Natural killer cell (primary cell): ENCODE data around the gene ZBTB7B. TPM values are rescaled to one million over a fixed set of nuclear protein-coding genes. Genes with fewer than 3 reads are reported as not detected.
A peak's percentile ranks its signal among the peaks of the same experiment; 100 is the strongest.

ENCODE experiments used
- ATAC-seq, 3 donors: fragments of 150-1000 bp in 2 of 3; fragments of 200-7000 bp in 1 of 3; cut with Tn5 transposase; 1 replicate in 1 of 3; 2 replicates in 2 of 3; pipeline ENCODE4 v1.10.0; 2021; ENCODE audit warnings: mild to moderate bottlenecking in 2 of 3, moderate library complexity in 2 of 3
- DNase-seq, 2 donors: peaks; one replicate each; pipeline versions ENCODE4 v3.0.0 to v3.0.0-alpha.2; 2013 to 2021; ENCODE audit warnings: mixed read lengths in 1 of 2
- H3K27ac ChIP-seq: one replicate; pipeline ENCODE4 v1.5.1; 2013; ENCODE audit warnings: mild to moderate bottlenecking, low read length
- H3K27me3 ChIP-seq: one replicate; pipeline ENCODE4 v1.6.1; 2013; ENCODE audit warnings: low read length; ENCODE audit not compliant: control insufficient read depth, insufficient read depth
- H3K36me3 ChIP-seq: one replicate; pipeline ENCODE4 v1.6.1; 2013; ENCODE audit warnings: low read length; ENCODE audit not compliant: control insufficient read depth, insufficient read depth
- H3K4me1 ChIP-seq: one replicate; pipeline ENCODE4 v1.6.1; 2013; ENCODE audit warnings: low read length; ENCODE audit not compliant: control insufficient read depth, insufficient read depth
- H3K4me3 ChIP-seq: one replicate; pipeline ENCODE4 v1.5.1; 2013; ENCODE audit warnings: low read length
- H3K9me3 ChIP-seq: one replicate; pipeline ENCODE4 v1.6.1; 2013; ENCODE audit warnings: low read length; ENCODE audit not compliant: control insufficient read depth, insufficient read depth
- H3K27ac Mint-ChIP-seq, 2 donors: one replicate each; pipeline ENCODE4 v1.8.0; 2022; ENCODE audit warnings: mild to moderate bottlenecking in 2 of 2, mixed read lengths in 2 of 2, moderate library complexity in 1 of 2
- H3K27me3 Mint-ChIP-seq, 2 donors: one replicate each; pipeline ENCODE4 v1.8.0; 2022; ENCODE audit warnings: low read depth in 2 of 2, mixed read lengths in 2 of 2
- H3K36me3 Mint-ChIP-seq: one replicate; pipeline ENCODE4 v1.8.0; 2022; ENCODE audit warnings: mixed read lengths
- H3K4me1 Mint-ChIP-seq, 2 donors: one replicate each; pipeline ENCODE4 v1.8.0; 2022; ENCODE audit warnings: mixed read lengths in 2 of 2
- H3K4me3 Mint-ChIP-seq: one replicate; pipeline ENCODE4 v1.8.0; 2022; ENCODE audit warnings: mild to moderate bottlenecking, moderate library complexity, mixed read lengths
- H3K9me3 Mint-ChIP-seq, 2 donors: one replicate each; pipeline ENCODE4 v1.8.0; 2022; ENCODE audit warnings: mixed read lengths in 2 of 2
- CTCF ChIP-seq: fragments of 200-600 bp; IDR thresholded peaks from one replicate; pipeline ENCODE4 v1.8.0; 2022; ENCODE audit warnings: antibody characterized with exemption
- whole genome bisulfite sequencing: methylation state at CpG from one replicate; pipeline ENCODE4 v1.1.7; 2013; ENCODE audit warnings: missing lambda C conversion rate; ENCODE audit not compliant: insufficient coverage; 5-methylcytosine and 5-hydroxymethylcytosine counted together
- intact Hi-C: fragments of 100-400 bp; cut with micrococcal nuclease; formaldehyde crosslinking; loops from one replicate; pipeline ENCODE4 v1.14.2; 2022
- total RNA-seq, 4 donors: library from RNA; stranded (reverse); fragments of 120-200 nt in 1 of 4; gene quantifications; one replicate each; pipeline versions ENCODE4 v1.2.3 to v1.2.4, GENCODE V29; 2013 to 2022

ZBTB7B gene
- total RNA-seq, 3 donors from 2014 or later (not counting 1 experiment from before 2014, with no cell fraction given), result 61.2 to 75.4 (median 63.3) TPM

GRCh38 chr1:155019377-155020245, 17.0 kb downstream of the ZBTB7B start:
- peaks cover 17% of the 10 kb centered on the region for H3K36me3 ChIP-seq
- H3K4me3 Mint-ChIP-seq, result no peak overlapping the region
- peak overlapping the region; percentile 29 to 43 for H3K27ac Mint-ChIP-seq
- H3K4me3 ChIP-seq, result no peak overlapping the region
- H3K36me3 Mint-ChIP-seq, result no peaks in the 10 kb centered on the region
- H3K27ac ChIP-seq, result no peak overlapping the region
- no peak for TF ChIP-seq CTCF
- intact Hi-C loops, result no loop called here
- no peaks in the 10 kb centered on the region for H3K27me3 Mint-ChIP-seq
- H3K27me3 ChIP-seq, result no peaks in the 10 kb centered on the region
- ATAC-seq (no peak), DNase-seq (no peak)
- H3K9me3 ChIP-seq, result no peaks in the 10 kb centered on the region
- WGBS, result 84% methylated on average over 11 of the region's 11 CpGs
- no peaks in the 10 kb centered on the region for H3K9me3 Mint-ChIP-seq
- peaks cover 35% of the 10 kb centered on the region for H3K4me1 ChIP-seq
- peaks cover 11 to 29% of the 10 kb centered on the region in 2 donors for H3K4me1 Mint-ChIP-seq

- no peak overlapping the region for H3K4me3 Mint-ChIP-seq
- 91% methylated on average over 7 of the region's 8 CpGs for WGBS
- no peaks in the 10 kb centered on the region for H3K36me3 Mint-ChIP-seq
- intact Hi-C loops, result no loop called here
- no peaks in the 10 kb centered on the region for H3K27me3 Mint-ChIP-seq
- H3K9me3 Mint-ChIP-seq, result no peaks in the 10 kb centered on the region
- no peaks in the 10 kb centered on the region for H3K9me3 ChIP-seq
- H3K4me3 ChIP-seq, result no peak overlapping the region
- H3K27ac Mint-ChIP-seq, result no peak overlapping the region
- H3K27ac ChIP-seq, result no peak overlapping the region
- no peak for ATAC-seq
- TF ChIP-seq CTCF, result no peak
- peaks cover 11 to 17% of the 10 kb centered on the region in 2 donors for H3K4me1 Mint-ChIP-seq
- H3K36me3 ChIP-seq, result no peaks in the 10 kb centered on the region
- H3K4me1 ChIP-seq, result peaks cover 8% of the 10 kb centered on the region
- no peaks in the 10 kb centered on the region for H3K27me3 ChIP-seq
- no peak for DNase-seq
These were observed 19.7 kb downstream of the ZBTB7B start for GRCh38 chr1:155022136-155022926.

- Histone ChIP-seq H3K4me1 (peaks cover 3% of the 10 kb centered on the region), H3K27me3 (no peaks in the 10 kb centered on the region), H3K36me3 (no peaks in the 10 kb centered on the region), H3K4me3 (no peak overlapping the region), H3K27ac (no peak overlapping the region), H3K9me3 (no peaks in the 10 kb centered on the region)
- Mint-ChIP-seq H3K27ac (no peak overlapping the region), H3K4me3 (no peak overlapping the region), H3K4me1 (peaks cover 8 to 13% of the 10 kb centered on the region in 2 donors), H3K9me3 (no peaks in the 10 kb centered on the region), H3K27me3 (no peaks in the 10 kb centered on the region), H3K36me3 (no peaks in the 10 kb centered on the region)
- 65% methylated on average over 4 of the region's 4 CpGs for WGBS
- intact Hi-C loops, result no loop called here
- ATAC-seq (no peak), DNase-seq (no peak)
- no peak for TF ChIP-seq CTCF
These were observed 20.3 kb downstream of the ZBTB7B start for GRCh38 chr1:155022927-155023236.
